TTC549 (cell line): ENCODE measurements around the gene CHPF.

Source experiments
- FAIRE-seq: peaks from 2 replicates; lab custom pipeline; 2012; peaks lifted over from hg19 to GRCh38; lab: Jason Lieb, UNC

Gene CHPF

DNA sequence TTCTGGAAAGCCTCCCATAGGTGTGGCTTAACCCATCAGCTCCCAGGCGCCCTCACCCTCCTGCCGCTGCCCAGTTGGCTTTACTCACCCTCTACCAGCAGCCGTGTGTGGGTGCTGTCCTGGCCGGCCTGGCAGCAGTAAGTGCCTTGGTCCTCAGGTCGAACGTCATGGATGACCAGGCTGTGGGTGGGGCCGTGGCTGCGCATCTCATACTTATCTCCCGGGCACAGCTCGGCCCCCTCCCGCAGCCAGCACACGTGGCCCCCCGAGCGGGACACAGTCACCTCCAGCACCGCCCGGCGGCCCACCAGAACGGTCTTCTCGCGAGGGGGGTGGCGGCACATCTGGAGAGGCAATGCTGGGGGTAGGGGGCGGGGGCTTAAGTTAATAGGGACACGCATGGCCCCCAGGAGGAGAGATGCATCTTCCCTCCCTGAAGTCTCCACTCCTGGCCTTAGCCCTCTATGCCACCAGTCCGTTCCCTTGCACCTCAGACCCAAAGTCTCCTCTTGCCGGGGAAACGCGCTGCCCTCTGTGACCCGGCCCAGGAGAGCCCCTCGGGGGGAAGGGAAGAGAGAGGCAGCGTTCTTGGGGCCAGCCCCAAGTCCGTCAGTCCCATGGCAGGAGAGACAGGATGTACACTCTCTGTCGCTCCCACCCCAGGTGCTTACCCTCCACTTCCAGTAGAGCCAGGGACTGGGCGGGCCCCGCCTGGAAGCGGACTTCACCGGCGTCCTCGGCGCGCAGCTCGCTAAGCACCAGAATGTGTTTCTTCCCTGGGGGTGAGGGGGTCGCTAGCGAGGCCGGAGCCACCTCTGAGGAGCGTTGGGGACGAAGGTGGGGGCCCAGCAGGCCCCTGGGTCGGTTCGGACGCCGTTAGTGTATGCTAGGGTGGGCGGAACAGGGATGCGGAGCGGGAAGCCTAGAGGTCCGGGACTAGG is 8.1 kb upstream of the CHPF start:
- FAIRE-seq = no peak

GRCh38 chr2:219549619-219550018 is 6.0 kb upstream of the CHPF start:
- no peak for FAIRE-seq

DNA sequence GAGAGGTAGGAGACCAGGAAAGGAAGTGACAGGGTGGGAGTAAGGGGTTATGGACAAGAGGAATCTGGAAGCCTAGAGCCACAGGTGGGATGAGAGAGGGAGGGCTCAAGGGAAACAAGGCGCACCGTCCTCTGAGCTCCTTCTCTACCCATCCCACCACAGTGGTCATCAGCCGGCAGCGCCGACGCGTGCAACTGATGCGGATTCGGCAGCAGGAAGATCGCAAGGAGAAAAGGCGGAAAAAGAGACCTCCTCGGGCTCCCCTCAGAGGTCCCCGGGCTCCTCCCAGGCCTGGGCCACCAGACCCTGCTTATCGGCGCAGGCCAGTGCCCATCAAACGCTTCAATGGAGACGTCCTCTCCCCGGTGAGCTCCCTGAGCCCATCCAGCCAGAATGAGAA is 5.4 kb upstream of the CHPF start:
- FAIRE-seq = no peak

DNA sequence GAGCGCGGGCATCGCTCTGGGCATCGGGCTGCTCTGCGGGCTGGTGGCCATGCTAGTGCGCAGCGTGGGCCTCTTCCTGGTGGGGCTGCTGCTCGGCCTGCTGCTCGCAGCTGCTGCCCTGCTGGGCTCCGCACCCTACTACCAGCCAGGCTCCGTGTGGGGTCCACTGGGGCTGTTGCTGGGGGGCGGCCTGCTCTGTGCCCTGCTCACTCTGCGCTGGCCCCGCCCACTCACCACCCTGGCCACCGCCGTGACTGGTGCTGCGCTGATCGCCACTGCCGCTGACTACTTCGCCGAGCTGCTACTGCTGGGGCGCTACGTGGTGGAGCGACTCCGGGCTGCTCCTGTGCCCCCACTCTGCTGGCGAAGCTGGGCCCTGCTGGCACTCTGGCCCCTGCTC is 4.0 kb upstream of the CHPF start:
- FAIRE-seq = no peak

DNA sequence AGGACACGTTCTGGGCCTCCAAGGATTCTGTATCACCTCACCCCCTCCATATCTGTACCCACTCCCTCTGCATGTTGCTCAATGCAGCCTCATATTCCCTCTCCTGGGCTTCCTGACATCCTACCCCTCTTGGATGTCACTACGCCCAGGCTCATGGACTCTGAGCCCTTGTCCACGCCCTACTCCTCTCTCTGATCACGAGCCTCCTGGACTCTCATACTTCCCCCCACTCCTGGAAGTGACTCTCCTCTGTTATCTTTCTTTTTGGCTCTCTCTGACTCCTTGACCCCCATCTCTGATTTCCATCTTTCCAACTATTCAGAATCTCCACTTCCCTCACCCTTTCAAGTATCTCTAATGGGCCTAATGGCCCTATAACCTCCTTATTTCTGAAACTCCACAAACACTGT is 2.3 kb upstream of the CHPF start:
- no peak for FAIRE-seq

DNA sequence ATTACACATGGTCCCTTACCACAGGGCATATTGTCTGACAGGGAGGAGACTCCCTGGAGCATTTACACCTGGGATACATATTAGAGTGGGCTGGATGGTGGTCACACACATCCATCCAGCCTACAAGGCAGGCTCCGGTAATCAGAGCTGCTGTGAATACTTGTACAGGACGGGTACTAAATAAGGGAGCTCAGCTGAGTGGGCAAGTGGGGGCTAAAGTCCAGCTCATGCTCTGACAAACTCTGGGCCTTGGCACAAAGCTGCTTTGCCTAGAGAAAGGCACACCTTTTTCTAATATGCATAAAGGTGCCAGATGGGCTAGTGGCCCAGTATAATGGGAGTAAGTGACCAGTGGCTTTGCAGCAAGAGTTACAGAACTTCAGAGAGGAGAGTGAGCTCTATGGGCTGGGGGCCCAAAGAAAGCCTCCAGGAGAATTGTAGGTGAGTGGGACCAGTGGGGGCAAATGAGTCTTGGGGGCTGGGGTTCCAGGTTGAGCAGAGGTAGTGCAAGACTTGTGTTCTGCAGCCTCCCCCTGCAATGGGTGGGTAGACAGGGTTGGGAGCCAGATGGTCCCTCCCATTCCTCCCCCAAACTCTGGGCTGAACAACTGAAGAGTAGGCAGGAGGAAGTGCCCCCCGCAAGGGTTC is 1.8 kb upstream of the CHPF start:
- no peak for FAIRE-seq

- no peak for FAIRE-seq
These were observed 958 bp upstream of the CHPF start for GRCh38 chr2:219544567-219544966.

GRCh38 chr2:219542931-219543595 is 546 bp downstream of the CHPF start:
- FAIRE-seq = no peak

DNA sequence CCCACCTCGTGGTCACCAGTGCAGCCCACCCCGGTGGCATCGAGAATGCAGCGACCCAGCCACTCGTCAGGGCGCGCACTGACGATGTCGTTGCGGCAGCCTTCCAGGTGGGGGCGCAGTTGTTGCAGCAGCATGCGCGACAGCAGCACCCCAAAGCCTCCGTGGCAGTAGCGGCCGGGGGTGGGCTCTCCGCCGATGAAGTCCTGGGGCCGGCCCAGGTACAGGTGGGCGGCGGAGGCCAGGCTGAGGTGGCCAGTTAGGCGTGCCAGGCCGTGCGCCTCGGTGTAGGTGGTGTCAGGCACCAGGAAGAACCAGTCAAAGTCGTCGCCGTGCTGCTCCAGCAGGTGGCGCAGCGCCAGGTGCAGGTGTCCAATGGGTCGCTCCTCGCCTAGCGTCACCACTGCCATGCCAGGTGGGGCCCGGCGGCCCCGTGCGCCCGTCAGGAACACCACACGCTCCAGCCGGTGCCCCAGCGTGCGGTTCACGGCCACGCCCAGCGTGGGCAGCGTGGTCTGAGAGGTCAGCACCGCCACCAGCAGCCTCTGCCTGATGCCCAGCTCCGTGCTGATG is 1.9 kb downstream of the CHPF start:
- FAIRE-seq = no peak

DNA sequence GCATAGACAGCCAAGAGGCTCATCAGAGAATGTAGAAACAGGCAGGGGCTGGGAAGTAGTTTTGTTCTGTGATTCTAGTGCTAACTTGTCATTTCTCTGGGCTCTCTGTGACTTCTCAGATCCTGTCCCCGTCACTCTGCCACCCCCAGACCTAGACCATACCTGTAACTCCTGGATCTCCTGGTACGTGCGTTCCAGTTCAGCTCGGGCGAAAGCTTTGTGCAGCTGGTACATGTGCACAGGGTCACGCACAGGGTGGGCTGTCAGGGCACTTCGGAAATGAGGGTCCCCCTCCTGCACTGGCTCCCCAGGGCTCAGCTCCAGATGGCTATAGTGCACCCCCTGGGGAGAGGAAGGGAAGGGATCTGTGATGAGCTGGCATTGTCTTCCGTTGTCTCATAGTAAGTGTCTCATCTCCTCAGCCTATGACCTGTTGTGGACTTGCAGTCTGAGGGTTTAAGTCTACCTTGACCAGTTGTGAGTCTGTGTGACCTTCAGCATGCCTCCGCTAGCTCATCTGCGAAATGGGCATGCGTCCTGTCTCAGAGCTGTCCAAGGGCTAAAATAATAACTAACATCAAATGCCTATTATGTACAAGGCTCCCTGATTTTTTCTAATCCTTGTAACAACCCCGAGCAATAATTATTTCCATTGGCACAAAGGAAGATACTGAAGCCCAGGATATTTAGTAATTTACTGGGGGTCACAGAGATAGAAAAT is 2.7 kb downstream of the CHPF start:
- FAIRE-seq = no peak

- FAIRE-seq = no peak
These were observed 3.5 kb downstream of the CHPF start for GRCh38 chr2:219539926-219540678.

- no peak for FAIRE-seq
These were observed 4.4 kb downstream of the CHPF start for GRCh38 chr2:219538956-219539788.

GRCh38 chr2:219538504-219538951 is 5.1 kb downstream of the CHPF start:
- FAIRE-seq = no peak

GRCh38 chr2:219537657-219538488 is 5.7 kb downstream of the CHPF start:
- FAIRE-seq = no peak

DNA sequence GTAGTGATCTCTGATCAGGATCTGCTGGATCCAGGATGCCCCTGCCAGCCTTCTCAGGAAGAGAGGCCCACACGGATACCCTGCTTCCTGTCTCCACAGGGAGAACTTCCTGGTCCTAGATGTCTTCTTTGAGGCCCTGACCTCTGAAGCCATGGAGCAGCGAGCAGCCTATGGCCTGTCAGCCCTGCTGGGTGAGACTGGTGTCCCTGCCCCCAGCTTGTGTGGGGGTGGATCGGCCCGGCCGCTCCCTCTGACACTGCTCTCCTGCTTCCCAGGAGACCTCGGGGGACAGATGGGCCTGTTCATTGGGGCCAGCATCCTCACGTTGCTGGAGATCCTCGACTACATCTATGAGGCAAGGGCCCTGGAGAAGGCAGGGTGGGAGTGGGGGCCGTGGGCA is 6.6 kb downstream of the CHPF start:
- no peak for FAIRE-seq

- no peak for FAIRE-seq
These were observed 7.2 kb downstream of the CHPF start for GRCh38 chr2:219536425-219536824.

DNA sequence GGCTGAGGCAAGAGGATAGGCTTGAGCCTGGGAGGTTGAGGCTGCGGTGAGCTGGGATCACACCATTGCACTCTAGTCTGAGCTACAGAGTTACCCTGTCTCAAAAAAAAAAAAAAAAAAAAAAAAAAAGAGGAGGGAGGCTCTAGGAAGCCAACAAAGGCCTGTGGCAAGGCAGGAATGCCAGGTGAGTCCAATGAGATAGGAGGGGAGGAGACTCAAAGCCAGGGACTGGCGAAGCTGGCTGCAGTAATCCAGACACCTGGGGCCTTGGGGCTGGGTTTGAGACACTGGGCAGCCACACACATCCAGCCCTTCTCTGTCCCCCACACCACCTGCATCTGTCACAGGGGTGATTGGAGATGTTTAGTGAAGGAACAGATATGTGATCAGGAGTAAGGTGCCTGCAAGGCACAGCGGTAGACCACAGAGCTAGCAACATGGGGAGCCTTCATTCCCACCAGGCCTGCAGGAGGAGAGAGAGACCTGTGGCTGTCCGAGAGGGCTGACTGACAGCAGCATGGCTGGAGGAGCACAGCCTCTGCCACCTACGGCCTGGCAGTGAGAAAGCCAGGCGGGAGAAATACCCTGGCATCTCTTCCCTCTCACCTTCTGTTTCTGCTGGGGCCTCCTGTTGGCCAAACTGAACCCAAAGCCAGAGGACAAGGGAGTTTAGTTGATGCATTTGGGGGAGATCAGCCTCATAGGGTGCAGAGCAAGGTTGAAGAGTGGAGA is 9.5 kb downstream of the CHPF start:
- no peak for FAIRE-seq

DNA sequence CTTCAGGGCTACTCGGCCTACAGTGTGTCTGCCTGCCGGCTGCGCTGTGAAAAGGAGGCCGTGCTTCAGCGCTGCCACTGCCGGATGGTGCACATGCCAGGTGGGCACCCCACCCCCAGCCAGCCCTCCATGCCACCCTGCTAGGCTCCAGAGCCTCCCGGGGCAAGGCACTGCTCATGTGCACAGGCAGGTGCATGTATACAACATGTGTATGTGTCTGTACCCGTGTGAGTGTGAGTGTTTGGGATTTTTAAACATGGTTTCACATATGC is 11.3 kb downstream of the CHPF start:
- no peak for FAIRE-seq
